ENCODE measurements around the gene EXD1. TPM values are rescaled to one million over a fixed set of nuclear protein-coding genes. Genes with fewer than 3 reads are reported as not detected.
A peak's percentile ranks its signal among the peaks of the same experiment; 100 is the strongest.
"Not testable (repeated sequence)": the region's sequence is repeated elsewhere in the genome, so short reads cannot be mapped to it uniquely, and the experiment has no call there.

The EXD1 gene
- total RNA-seq, 2 donors from 2014 or later, result 0.26 TPM; not detected in 1

GRCh38 chr15:41241221-41241964, 10.8 kb upstream of the EXD1 start:
- Histone ChIP-seq H3K36me3 (ENCODE audit: control insufficient read depth, insufficient read depth, low read length) (peaks cover 23% of the 10 kb centered on the region), H3K9ac (ENCODE audit: extremely low read depth, low read length, poor library complexity, severe bottlenecking) (no peak overlapping the region), H3K4me1 (ENCODE audit: control insufficient read depth, insufficient read depth, low read length) (no peaks in the 10 kb centered on the region), H3K27ac (ENCODE audit: low read depth, low read length) (no peak overlapping the region), H3K4me3 (ENCODE audit: low read length) (no peak overlapping the region), H3K9me3 (ENCODE audit: control insufficient read depth, low read length) (no peaks in the 10 kb centered on the region), H3K27me3 (ENCODE audit: control insufficient read depth, insufficient read depth, low read length, poor library complexity, severe bottlenecking) (no peaks in the 10 kb centered on the region)
- Mint-ChIP-seq H3K27me3 (ENCODE audit: insufficient read depth) (no peaks in the 10 kb centered on the region), H3K4me1 (no peaks in the 10 kb centered on the region), H3K4me3 (no peak overlapping the region), H3K36me3 (ENCODE audit: low read depth) (peaks cover 39% of the 10 kb centered on the region), H3K9me3 (no peaks in the 10 kb centered on the region), H3K27ac (peak overlapping the region; percentile 16)
- no peak for TF ChIP-seq CTCF (conservative IDR thresholded peaks at IDR 0.05)
- no peak for DNase-seq
- 90 to 94% methylated on average over 6 of the region's 6 CpGs for WGBS, 2 experiments (ENCODE audit: insufficient coverage in 1 of 2, insufficient read length in 1 of 2)

- Mint-ChIP-seq H3K4me1 (peaks cover 4% of the 10 kb centered on the region), H3K27ac (peak overlapping the region; percentile 56), H3K4me3 (no peak overlapping the region), H3K36me3 (ENCODE audit: low read depth) (peaks cover 14% of the 10 kb centered on the region), H3K9me3 (no peaks in the 10 kb centered on the region), H3K27me3 (ENCODE audit: insufficient read depth) (no peaks in the 10 kb centered on the region)
- 86% methylated on average over 3 of the region's 5 CpGs; no CpG with 5 or more reads in 1 of the 2 experiments for WGBS, 2 experiments (ENCODE audit: insufficient coverage in 1 of 2, insufficient read length in 1 of 2)
- Histone ChIP-seq H3K36me3 (ENCODE audit: control insufficient read depth, insufficient read depth, low read length) (peaks cover 19% of the 10 kb centered on the region), H3K27ac (ENCODE audit: low read depth, low read length) (no peak overlapping the region), H3K27me3 (ENCODE audit: control insufficient read depth, insufficient read depth, low read length, poor library complexity, severe bottlenecking) (no peaks in the 10 kb centered on the region), H3K4me3 (ENCODE audit: low read length) (no peak overlapping the region), H3K9ac (ENCODE audit: extremely low read depth, low read length, poor library complexity, severe bottlenecking) (no peak overlapping the region), H3K9me3 (ENCODE audit: control insufficient read depth, low read length) (no peaks in the 10 kb centered on the region), H3K4me1 (ENCODE audit: control insufficient read depth, insufficient read depth, low read length) (no peaks in the 10 kb centered on the region)
- no peak for TF ChIP-seq CTCF (conservative IDR thresholded peaks at IDR 0.05)
- no peak for DNase-seq
These were observed 7.5 kb upstream of the EXD1 start for GRCh38 chr15:41238100-41238499.

- no peaks in the 10 kb centered on the region for H3K27me3 Mint-ChIP-seq (ENCODE audit: insufficient read depth)
- Histone ChIP-seq H3K4me1 (ENCODE audit: control insufficient read depth, insufficient read depth, low read length) (no peaks in the 10 kb centered on the region), H3K9ac (ENCODE audit: extremely low read depth, low read length, poor library complexity, severe bottlenecking) (no peak overlapping the region), H3K27me3 (ENCODE audit: control insufficient read depth, insufficient read depth, low read length, poor library complexity, severe bottlenecking) (no peaks in the 10 kb centered on the region), H3K36me3 (ENCODE audit: control insufficient read depth, insufficient read depth, low read length) (peaks cover 8% of the 10 kb centered on the region), H3K27ac (ENCODE audit: low read depth, low read length) (no peak overlapping the region), H3K4me3 (ENCODE audit: low read length) (no peak overlapping the region), H3K9me3 (ENCODE audit: control insufficient read depth, low read length) (no peaks in the 10 kb centered on the region)
- H3K27ac Mint-ChIP-seq, result no peak overlapping the region
- peaks cover 12% of the 10 kb centered on the region for H3K4me1 Mint-ChIP-seq
- H3K9me3 Mint-ChIP-seq, result no peaks in the 10 kb centered on the region
- no peak for DNase-seq
- peaks cover 3% of the 10 kb centered on the region for H3K36me3 Mint-ChIP-seq (ENCODE audit: low read depth)
- H3K4me3 Mint-ChIP-seq, result no peak overlapping the region
- TF ChIP-seq CTCF (conservative IDR thresholded peaks at IDR 0.05), result no peak
These were observed 5.4 kb upstream of the EXD1 start for GRCh38 chr15:41235929-41236328.

GRCh38 chr15:41235228-41235627, 4.7 kb upstream of the EXD1 start:
- H3K27ac ChIP-seq (ENCODE audit: low read depth, low read length); DNase-seq; H3K4me1 ChIP-seq (ENCODE audit: control insufficient read depth, insufficient read depth, low read length); H3K27me3 Mint-ChIP-seq (ENCODE audit: insufficient read depth); H3K27ac Mint-ChIP-seq; H3K27me3 ChIP-seq (ENCODE audit: control insufficient read depth, insufficient read depth, low read length, poor library complexity, severe bottlenecking); H3K4me3 ChIP-seq (ENCODE audit: low read length); H3K9me3 ChIP-seq (ENCODE audit: control insufficient read depth, low read length); H3K9me3 Mint-ChIP-seq; H3K36me3 ChIP-seq (ENCODE audit: control insufficient read depth, insufficient read depth, low read length); H3K9ac ChIP-seq (ENCODE audit: extremely low read depth, low read length, poor library complexity, severe bottlenecking); H3K4me3 Mint-ChIP-seq; H3K36me3 Mint-ChIP-seq (ENCODE audit: low read depth): not testable (repeated sequence)
- WGBS, 2 experiments (ENCODE audit: insufficient coverage in 1 of 2, insufficient read length in 1 of 2), result 97 to 100% methylated on average over 1 to 4 of the region's 5 CpGs
- peaks cover 12% of the 10 kb centered on the region for H3K4me1 Mint-ChIP-seq
